ENCODE data around the gene PHTF2.

GRCh38 chr7:77837966-77838365 lies 39.4 kb downstream of the PHTF2 start:
- TF ChIP-seq EZH2 (IDR thresholded peaks at IDR 0.05; ENCODE audit: borderline replicate concordance, low read depth, low read length, severe bottlenecking) = no peak
- no peak for TF ChIP-seq MYC (IDR thresholded peaks at IDR 0.05; ENCODE audit: low read depth, low read length)
- no peak for TF ChIP-seq CTCF (IDR thresholded peaks at IDR 0.05; ENCODE audit: extremely low read depth in 1 of 2, insufficient read depth in 1 of 2, low read depth in 1 of 2, low read length in 2 of 2)
- no peak for TF ChIP-seq POLR2A (IDR thresholded peaks at IDR 0.05; ENCODE audit: low read depth, low read length)
- TF ChIP-seq MAX (IDR thresholded peaks at IDR 0.05; ENCODE audit: insufficient read depth, insufficient read length) = no peak
- no peak for TF ChIP-seq POLR2AphosphoS5 (IDR thresholded peaks at IDR 0.05; ENCODE audit: insufficient read depth, low read depth, low read length)
- no peak for TF ChIP-seq JUN (IDR thresholded peaks at IDR 0.05; ENCODE audit: borderline replicate concordance, insufficient read depth, insufficient read length, low read depth)
